ENCODE data around the gene KCNMA1.

KCNMA1 gene

DNA sequence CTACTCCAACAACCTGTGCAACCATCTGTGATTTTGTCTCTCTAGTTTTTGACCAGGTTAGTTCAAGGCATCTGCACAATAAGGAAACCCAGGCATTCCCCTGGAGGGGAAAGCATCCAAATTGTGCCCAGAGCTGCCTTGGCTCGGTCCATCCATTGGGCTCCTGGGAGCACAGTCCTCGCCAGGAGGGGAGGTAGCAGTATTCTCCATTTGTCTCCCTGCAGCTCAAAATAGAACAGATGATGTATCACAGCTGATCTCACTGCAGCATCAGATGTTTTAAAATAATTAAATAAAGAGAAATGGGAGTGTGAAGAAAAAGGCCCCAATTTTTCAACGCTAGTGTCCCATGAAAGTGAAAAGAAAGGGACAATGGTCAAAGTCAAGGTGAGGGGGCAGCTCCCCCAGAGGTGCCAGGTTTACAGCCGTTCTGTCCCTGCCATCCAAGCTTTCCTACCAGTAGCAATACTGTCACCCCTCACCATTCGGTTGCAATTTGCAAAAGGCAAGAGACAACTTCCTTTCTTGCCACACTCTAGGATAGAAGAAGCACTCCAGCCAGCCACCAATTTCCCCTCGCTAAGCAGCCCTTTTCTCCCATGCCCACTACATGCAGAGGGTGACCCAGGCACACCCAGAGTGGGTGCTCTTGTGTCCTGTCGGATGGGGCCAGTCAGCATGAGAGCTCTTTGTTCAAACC is 43.7 kb downstream of the KCNMA1 start:
- TF ChIP-seq GATA2 (IDR thresholded peaks at IDR 0.05; ENCODE audit: low read depth, low read length) = no peak
- no peak for TF ChIP-seq GATA3 (IDR thresholded peaks at IDR 0.05; ENCODE audit: low read depth, low read length)

DNA sequence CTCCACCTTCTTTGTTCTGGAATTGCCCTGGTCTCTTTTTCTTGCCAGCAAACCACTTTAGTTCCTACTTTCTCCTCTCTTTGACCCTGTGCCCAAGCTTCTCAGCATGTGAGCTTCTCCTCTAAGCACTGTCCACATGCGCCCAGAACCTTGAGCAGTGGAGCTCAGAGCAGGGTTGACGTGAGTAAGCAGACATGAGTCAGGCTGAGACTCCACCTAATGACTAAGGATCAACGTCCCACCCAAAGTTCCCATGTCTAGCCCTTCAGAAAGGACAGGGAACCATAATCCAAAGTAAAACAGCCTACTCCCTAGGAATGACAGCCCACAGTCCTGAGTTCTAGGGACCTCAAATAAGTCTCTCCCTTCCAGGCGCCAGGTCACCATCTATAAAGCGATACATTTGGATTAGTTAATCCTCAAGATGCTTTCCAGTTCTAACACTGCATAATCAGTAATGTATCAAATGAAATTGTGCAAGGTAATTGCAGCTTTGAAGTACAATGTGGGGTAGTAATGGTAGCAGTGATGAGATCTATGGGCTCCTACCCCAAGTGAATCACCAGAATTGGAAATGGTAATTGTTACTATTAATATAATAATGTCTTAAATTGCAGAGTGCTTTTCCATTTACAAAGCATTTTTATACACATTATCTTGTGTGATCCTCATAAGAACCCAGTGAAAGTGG is 44.5 kb downstream of the KCNMA1 start:
- TF ChIP-seq GATA2 (IDR thresholded peaks at IDR 0.05; ENCODE audit: low read depth, low read length) (no peak), GATA3 (IDR thresholded peaks at IDR 0.05; ENCODE audit: low read depth, low read length) (no peak)

DNA sequence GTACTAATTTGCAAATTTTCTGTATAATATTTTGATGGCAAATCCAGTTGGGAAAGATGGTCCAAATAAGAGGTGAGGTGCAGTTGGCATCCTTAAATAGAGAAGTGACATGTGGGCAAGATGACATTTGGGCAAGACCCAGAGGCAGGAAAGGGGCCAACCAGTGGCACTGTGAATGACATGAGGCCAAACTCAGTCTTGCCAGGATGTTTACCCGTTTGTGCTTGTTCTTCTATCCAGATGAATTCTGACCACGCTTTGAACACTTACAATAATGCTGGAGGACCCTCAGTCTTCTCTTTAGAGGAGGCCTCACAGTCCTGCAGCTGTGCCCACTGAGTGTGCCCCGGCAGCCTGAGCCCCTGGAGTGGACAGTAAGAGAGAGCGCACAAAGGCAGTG is 45.1 kb downstream of the KCNMA1 start:
- no peak for TF ChIP-seq GATA2 (IDR thresholded peaks at IDR 0.05; ENCODE audit: low read depth, low read length)
- TF ChIP-seq GATA3 (IDR thresholded peaks at IDR 0.05; ENCODE audit: low read depth, low read length) = no peak

DNA sequence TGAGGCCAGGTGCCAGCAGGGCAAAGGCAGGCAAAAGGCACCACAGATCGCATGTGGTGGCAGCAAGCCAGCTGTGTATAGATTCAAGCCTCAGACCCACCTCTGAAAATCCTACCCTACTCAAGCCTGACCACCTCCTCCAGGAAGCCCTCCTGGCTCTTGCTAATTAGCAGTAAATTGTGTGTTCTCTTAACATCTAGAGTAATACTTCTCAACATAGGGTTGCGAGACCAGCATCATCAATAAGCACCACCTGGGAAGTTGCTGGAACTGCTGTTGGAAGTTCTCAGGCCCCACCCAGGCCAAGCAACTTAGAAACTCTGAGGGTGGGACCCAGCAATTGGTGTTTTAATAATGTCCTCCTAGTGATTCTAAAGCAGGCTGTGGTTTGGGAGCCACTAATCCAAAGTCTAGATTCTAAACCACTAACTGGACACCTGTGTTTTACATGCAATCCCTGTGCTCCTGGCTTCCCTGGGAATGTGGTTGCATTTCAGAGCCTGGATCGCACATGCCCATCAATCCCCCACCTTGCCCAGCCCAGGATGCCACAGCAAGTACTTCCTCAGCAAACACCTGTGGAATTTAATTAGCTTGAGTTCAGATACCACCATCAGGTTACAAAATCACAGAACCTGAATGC is 46.2 kb downstream of the KCNMA1 start:
- no peak for TF ChIP-seq GATA3 (IDR thresholded peaks at IDR 0.05; ENCODE audit: low read depth, low read length)
- no peak for TF ChIP-seq GATA2 (IDR thresholded peaks at IDR 0.05; ENCODE audit: low read depth, low read length)

DNA sequence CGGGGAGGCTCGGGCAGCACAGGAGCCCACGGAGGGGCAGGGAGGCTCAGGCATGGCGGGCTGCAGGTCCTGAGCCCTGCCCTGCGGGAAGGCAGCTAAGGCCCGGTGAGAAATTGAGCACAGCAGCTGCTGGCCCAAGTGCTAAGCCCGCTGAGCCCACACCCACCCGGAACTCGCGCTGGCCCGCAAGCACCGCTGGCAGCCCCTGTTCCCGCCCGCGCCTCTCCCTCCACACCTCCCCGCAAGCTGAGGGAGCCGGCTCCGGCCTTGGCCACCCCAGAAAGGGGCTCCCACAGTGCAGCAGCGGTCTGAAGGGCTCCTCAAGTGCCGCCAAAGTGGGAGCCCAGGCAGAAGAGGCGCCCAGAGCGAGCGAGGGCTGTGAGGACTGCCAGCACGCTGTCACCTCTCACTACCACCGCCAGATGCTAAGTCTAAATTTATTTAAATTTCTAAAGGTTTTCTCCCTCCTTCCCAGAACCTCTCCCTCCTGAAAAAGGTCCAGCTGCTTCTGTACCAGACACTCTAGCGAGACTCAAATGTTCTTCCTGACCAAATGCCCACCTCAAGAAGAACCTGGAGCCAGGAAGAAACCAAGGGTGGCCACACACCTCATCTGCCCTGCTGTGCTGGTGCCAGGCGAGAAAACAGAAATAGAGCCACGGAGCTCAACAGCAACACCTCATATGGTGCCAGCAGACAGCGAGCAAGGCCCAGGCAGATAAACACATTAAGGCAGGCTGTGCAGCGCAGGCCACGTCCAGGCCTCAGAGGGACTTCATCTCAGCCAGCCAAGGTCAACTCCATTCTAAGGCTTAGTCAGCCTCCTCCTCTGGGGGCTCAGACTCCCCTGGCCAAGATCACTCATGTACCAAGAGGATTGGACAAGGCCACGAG is 47.0 kb downstream of the KCNMA1 start:
- no peak for TF ChIP-seq GATA2 (IDR thresholded peaks at IDR 0.05; ENCODE audit: low read depth, low read length)
- TF ChIP-seq GATA3 (IDR thresholded peaks at IDR 0.05; ENCODE audit: low read depth, low read length) = no peak

DNA sequence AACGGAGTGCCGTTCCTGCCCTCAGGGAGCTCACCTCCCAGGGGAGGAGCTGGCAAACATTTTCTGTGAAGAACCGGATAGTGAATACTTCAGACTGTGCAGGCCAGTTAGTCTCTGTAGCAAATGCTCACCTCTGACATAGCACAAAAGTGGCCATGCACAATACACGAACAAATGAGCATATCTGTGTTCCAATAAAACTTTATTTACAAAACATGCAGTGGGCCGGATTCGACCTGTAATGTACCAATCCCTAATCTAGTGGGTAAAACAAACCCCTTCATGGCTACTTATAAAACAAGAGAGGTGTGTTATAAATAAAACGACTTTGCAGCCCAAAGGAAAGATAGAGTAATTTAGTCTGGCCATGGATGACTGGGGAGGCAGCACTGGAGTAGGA is 48.7 kb downstream of the KCNMA1 start:
- TF ChIP-seq GATA2 (IDR thresholded peaks at IDR 0.05; ENCODE audit: low read depth, low read length) (no peak), GATA3 (IDR thresholded peaks at IDR 0.05; ENCODE audit: low read depth, low read length) (no peak)

DNA sequence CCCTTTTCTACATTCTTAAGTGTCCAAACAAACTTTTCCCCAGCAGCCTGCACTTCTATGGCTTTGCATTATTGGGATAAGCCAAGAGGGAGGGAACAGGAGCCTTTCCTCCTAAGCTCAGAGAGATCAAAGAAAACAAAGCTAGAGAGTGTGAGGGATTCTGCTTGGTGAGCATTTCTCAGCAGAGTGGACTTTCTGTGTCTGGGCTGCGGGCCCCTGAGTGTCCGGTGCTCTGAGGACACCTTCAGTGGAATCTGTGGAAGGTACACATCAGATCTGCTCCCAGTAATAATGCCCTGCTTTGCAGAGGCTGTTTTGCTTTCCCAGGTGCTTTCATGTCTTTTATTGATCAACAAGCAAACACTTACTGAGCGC is 50.2 kb downstream of the KCNMA1 start:
- TF ChIP-seq GATA3 (IDR thresholded peaks at IDR 0.05; ENCODE audit: low read depth, low read length) = no peak
- TF ChIP-seq GATA2 (IDR thresholded peaks at IDR 0.05; ENCODE audit: low read depth, low read length) = no peak

DNA sequence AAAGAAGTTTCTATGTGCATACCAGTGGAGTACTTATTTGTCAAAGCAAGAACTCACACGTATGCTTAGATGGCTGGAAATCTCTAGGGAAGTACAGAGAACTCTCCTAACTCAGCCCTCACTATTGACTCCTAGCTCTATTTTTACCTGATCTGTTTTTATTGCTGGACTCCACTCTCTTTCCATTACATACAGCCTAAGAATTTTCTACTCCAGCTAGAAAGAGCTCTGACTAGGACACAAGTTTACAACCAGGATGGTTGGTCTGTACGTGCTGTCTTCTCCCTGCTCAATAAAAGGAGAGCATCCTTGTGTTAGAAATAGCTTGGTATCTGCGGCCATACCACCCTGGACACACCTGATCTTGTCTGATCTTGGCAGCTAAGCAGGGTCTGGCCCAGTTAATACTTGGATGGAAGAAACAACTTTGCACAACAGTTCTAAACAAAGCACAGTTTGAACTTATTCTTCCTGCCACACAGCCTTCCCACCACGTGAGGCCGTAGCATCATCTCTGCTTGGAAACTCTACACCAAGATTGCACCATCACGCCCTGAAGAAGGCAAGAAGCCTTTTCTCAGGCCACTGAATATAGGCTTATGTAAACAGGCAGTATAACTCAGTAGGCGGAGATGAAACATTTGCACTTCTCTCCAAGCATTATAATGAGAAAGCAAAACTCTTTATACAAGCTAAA is 50.7 kb downstream of the KCNMA1 start:
- no peak for TF ChIP-seq GATA3 (IDR thresholded peaks at IDR 0.05; ENCODE audit: low read depth, low read length)
- TF ChIP-seq GATA2 (IDR thresholded peaks at IDR 0.05; ENCODE audit: low read depth, low read length) = no peak

DNA sequence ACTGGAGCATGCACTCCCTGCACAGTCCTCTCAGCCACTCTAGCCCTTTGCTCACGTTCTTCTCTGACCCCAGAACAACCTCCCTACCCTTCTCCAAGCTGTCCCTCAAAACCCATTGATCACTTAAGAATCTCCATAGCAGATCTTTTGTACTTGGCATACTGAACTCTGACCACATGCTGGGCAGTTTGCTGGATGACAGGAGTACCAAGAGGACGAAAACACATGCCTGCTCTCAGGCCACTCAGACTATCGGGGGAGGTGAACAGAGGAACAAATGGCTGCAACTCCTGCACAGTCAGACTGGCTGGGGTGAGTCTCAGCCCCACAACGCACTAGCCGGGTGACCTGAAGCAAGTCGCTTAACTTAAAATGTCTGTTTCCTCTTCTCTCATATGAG is 52.7 kb downstream of the KCNMA1 start:
- no peak for TF ChIP-seq GATA2 (IDR thresholded peaks at IDR 0.05; ENCODE audit: low read depth, low read length)

DNA sequence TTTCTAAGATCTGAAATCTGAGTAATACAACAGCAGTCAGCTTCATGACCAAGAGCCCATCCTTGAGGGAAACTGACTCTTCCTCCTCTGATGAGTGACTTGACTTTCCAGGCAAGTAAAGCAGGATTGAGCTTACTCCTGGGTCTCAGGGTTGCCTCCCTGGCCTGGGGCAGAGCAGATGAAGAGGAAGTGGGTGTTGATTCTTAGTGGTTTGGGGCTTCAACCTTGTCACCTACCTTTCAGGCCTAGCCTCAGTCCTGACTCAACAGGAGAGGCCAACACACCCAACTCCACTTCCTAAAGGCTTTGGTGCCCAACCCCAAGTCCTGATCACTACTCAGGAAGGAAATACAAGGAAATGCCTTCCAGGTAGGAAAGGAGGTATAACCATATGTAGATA is 54.1 kb downstream of the KCNMA1 start:
- TF ChIP-seq GATA3 (IDR thresholded peaks at IDR 0.05; ENCODE audit: low read depth, low read length) = no peak
- no peak for TF ChIP-seq GATA2 (IDR thresholded peaks at IDR 0.05; ENCODE audit: low read depth, low read length)

DNA sequence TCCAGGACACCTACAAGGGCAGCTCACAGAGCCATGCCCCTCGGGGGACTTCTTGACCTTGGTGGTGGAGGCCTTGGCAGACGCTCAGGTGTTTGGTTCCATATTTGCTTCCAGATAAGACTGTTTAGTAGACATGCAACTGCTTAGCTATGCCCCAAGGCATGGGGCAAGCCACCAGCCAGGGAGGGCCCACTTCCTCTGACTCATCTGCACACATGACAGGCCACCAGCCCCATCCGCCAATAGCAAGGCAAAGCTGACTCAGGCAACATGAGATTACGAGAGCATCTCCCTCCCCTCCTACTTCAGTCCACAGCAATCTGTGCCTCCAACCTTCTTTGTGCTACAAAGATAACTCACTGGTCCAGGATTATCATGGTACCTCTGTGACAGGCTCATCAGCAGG is 54.9 kb downstream of the KCNMA1 start:
- TF ChIP-seq GATA2 (IDR thresholded peaks at IDR 0.05; ENCODE audit: low read depth, low read length) = no peak
- TF ChIP-seq GATA3 (IDR thresholded peaks at IDR 0.05; ENCODE audit: low read depth, low read length) = no peak

DNA sequence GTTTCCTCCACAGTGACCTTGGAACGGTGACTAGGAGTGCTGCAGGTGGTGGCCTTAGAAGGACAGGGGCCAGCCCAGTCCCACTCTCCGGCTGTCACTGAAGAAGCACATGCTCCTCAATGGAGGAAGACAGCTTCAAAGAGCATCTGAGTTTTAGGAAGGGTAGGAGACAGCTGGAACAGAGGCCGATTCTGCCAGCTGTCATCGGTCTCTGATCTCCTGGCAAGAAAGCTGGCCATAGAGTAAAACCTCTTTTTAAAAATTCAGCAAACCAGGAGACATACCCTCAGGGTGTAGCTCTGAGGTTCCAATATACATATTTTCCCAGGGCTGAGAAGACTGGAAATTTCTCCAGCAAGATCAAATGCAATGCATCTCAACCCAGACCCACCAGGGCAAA is 55.9 kb downstream of the KCNMA1 start:
- TF ChIP-seq GATA2 (IDR thresholded peaks at IDR 0.05; ENCODE audit: low read depth, low read length) = no peak
- no peak for TF ChIP-seq GATA3 (IDR thresholded peaks at IDR 0.05; ENCODE audit: low read depth, low read length)

DNA sequence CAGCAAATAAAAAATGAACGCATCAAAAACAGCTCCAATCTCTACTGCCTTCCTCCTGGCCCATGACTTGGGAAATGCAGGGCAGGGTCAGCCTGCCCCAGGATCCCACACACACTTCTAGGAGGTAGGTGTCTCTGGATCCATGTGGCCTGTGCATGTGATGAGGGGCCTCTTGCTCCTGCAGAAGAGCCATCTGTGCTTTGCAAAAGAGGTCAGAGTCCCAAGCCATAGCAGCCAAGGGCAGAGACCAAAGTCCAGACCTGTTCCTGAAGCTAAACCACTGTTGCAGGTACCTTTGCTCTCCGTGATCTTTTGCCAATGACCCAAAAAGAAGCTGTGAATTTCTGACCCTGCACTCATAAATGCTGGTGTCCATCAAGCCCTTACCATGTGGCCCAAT is 57.1 kb downstream of the KCNMA1 start:
- TF ChIP-seq GATA2 (IDR thresholded peaks at IDR 0.05; ENCODE audit: low read depth, low read length) (no peak), GATA3 (IDR thresholded peaks at IDR 0.05; ENCODE audit: low read depth, low read length) (no peak)

All from SH-SY5Y (cell line).